K562 (cell line): ENCODE measurements around the gene GAMT. TPM values are rescaled to one million over a fixed set of nuclear protein-coding genes. Genes with fewer than 3 reads are reported as not detected.

Experiments used
- ATAC-seq: fragments of 200-7000 bp; cut with Tn5 transposase; 3 replicates; pipeline ENCODE4 v1.9.1; 2020; ENCODE audit warnings: moderate library complexity
- BruUV-seq: library from RNA; stranded (reverse); fragments of 400-500 nt; replicated peaks from 2 replicates; lab custom pipeline; 2021; lab: Mats Ljungman, UMichigan
- CTCF ChIA-PET: fragments of 300-600 bp; formaldehyde crosslinking; extraction: SDS; loops from one replicate; lab custom pipeline; 2021; ENCODE audit warnings: low intra/inter-chr PET ratio; lab: Yijun Ruan, JAX
- POLR2A ChIA-PET: fragments of 300-600, 350-650 bp; sonication (Branson Sonifier 250); formaldehyde crosslinking; extraction: SDS; loops from one replicate; lab custom pipeline; 2021; ENCODE audit warnings: antibody characterized with exemption, inconsistent platforms; lab: Yijun Ruan, JAX
- DNase-seq, 4 experiments: peaks; one replicate each; pipeline versions ENCODE4 v3.0.0 to v3.0.0-alpha.2; 2011 to 2018; ENCODE audit warnings: low spot score in 3 of 4, mixed read lengths in 3 of 4; ENCODE audit errors: extremely low read depth in 1 of 4
- FAIRE-seq: peaks from 2 replicates; lab custom pipeline; 2011; peaks lifted over from hg19 to GRCh38; lab: Jason Lieb, UNC
- H2AFZ ChIP-seq: 2 replicates; pipeline ENCODE4 v1.6.0; 2011; ENCODE audit warnings: low read depth, low read length, control low read depth, inconsistent platforms
- H3K27ac ChIP-seq: fragments of 200-600 bp; 3 replicates; pipeline ENCODE4 v1.8.0; 2011; ENCODE audit warnings: low read depth, mild to moderate bottlenecking, control low read depth, inconsistent platforms, low read length, moderate library complexity, mixed read lengths; ENCODE audit errors: extremely low read depth
- H3K27me3 ChIP-seq, 2 experiments: fragments of 300-600 bp in 1 of 2; 2 replicates in 1 of 2; 3 replicates in 1 of 2; pipeline versions ENCODE4 v1.6.0 to v1.8.0; 2011; ENCODE audit warnings: inconsistent platforms in 2 of 2, low read length in 2 of 2, mild to moderate bottlenecking in 1 of 2, mixed read lengths in 1 of 2, moderate library complexity in 1 of 2; ENCODE audit not compliant: control insufficient read depth in 2 of 2, insufficient read depth in 2 of 2
- H3K36me3 ChIP-seq: fragments of 300-600 bp; 3 replicates; pipeline ENCODE4 v1.8.0; 2011; ENCODE audit warnings: mild to moderate bottlenecking, low read length, inconsistent platforms; ENCODE audit not compliant: control insufficient read depth, insufficient read depth
- H3K4me1 ChIP-seq, 2 experiments: fragments of 200-600 bp in 1 of 2; replicated peaks in 1 of 2; 2 replicates in 1 of 2; 3 replicates in 1 of 2; pipeline versions ENCODE4 v1.5.1 to v1.8.0; 2011; ENCODE audit warnings: inconsistent platforms in 2 of 2, low read length in 2 of 2, mild to moderate bottlenecking in 1 of 2, mixed read lengths in 1 of 2, moderate library complexity in 1 of 2; ENCODE audit not compliant: control insufficient read depth in 2 of 2, insufficient read depth in 2 of 2
- H3K4me2 ChIP-seq: 2 replicates; pipeline ENCODE4 v1.6.1; 2011; ENCODE audit warnings: low read length, control low read depth, inconsistent platforms, mixed read lengths; ENCODE audit not compliant: insufficient read depth
- H3K4me3 ChIP-seq: fragments of 200-600 bp; sonication (generic), shearing (Covaris generic); 2 replicates; pipeline ENCODE4 v1.5.1; 2016; ENCODE audit warnings: control low read depth, inconsistent platforms
- H3K79me2 ChIP-seq: fragments of 200-600 bp; 3 replicates; pipeline ENCODE4 v1.8.0; 2011; ENCODE audit warnings: low read length, inconsistent platforms; ENCODE audit not compliant: control insufficient read depth, insufficient read depth
- H3K9ac ChIP-seq, 2 experiments: 2 replicates each; pipeline versions ENCODE4 v1.6.0 to v1.6.1; 2011; ENCODE audit warnings: low read depth in 2 of 2, low read length in 2 of 2, control low read depth in 1 of 2, inconsistent platforms in 1 of 2, mild to moderate bottlenecking in 1 of 2, mixed read lengths in 1 of 2; ENCODE audit not compliant: insufficient read depth in 1 of 2
- H3K9me1 ChIP-seq: one replicate; pipeline ENCODE4 v1.6.0; 2011; ENCODE audit warnings: inconsistent platforms, mild to moderate bottlenecking, low read length, moderate library complexity; ENCODE audit not compliant: control insufficient read depth, insufficient read depth
- H3K9me3 ChIP-seq: replicated peaks from 2 replicates; pipeline ENCODE4 v1.5.1; 2011; ENCODE audit warnings: low read depth, low read length, inconsistent platforms; ENCODE audit not compliant: control insufficient read depth, insufficient read depth
- H4K20me1 ChIP-seq: replicated peaks from 2 replicates; pipeline ENCODE4 v1.6.1; 2011; ENCODE audit warnings: low read length, inconsistent platforms, mixed read lengths; ENCODE audit not compliant: control insufficient read depth, insufficient read depth
- ASH1L ChIP-seq: fragments of 450-650 bp; IDR thresholded peaks from 2 replicates; pipeline ENCODE4 v1.6.1; 2018; ENCODE audit warnings: borderline replicate concordance, mild to moderate bottlenecking, low read depth; ENCODE audit not compliant: partially characterized antibody
- ATF1 ChIP-seq, 2 experiments: fragments of 450-650 bp in 1 of 2; IDR thresholded peaks; 2 replicates each; pipeline ENCODE4 v1.6.1; 2016; ENCODE audit warnings: missing compliant biosample characterization in 1 of 2, missing genetic modification characterization in 1 of 2
- ATF3 ChIP-seq, 2 experiments: fragments of 450-650 bp in 1 of 2; sonication (generic) in 1 of 2; formaldehyde crosslinking in 1 of 2; IDR thresholded peaks in 1 of 2; conservative IDR thresholded peaks in 1 of 2; 2 replicates each; pipeline versions ENCODE4 v1.6.1 to v1.8.1; 2016 to 2023; ENCODE audit warnings: mild to moderate bottlenecking in 2 of 2, moderate library complexity in 2 of 2, inconsistent platforms in 1 of 2, missing genetic modification reagents in 1 of 2
- CBFB ChIP-seq: sonication (generic); formaldehyde crosslinking; IDR thresholded peaks from 2 replicates; pipeline ENCODE4 v1.4.0; 2020; ENCODE audit warnings: mild to moderate bottlenecking, missing genetic modification reagents
- CEBPG ChIP-seq, 3 experiments: fragments of 200-800 bp in 1 of 3; sonication (Bioruptor generic) in 1 of 3; sonication (generic) in 1 of 3; formaldehyde crosslinking in 1 of 3; IDR thresholded peaks in 2 of 3; conservative IDR thresholded peaks in 1 of 3; 2 replicates each; pipeline versions ENCODE4 v1.6.1 to v1.8.0; 2016 to 2022; ENCODE audit warnings: missing compliant biosample characterization in 2 of 3, missing genetic modification characterization in 2 of 3, mild to moderate bottlenecking in 1 of 3, missing genetic modification reagents in 1 of 3
- ETV6 ChIP-seq, 3 experiments: fragments of 150-350 bp in 1 of 3; sonication (generic) in 1 of 3; formaldehyde crosslinking in 1 of 3; IDR thresholded peaks; 2 replicates each; pipeline versions ENCODE4 v1.6.1 to v1.8.0; 2014 to 2022; ENCODE audit warnings: borderline replicate concordance in 2 of 3, low read depth in 2 of 3, antibody characterized with exemption in 1 of 3, low read length in 1 of 3, mild to moderate bottlenecking in 1 of 3, missing genetic modification reagents in 1 of 3
- HNRNPK ChIP-seq: fragments of 200-400 bp; formaldehyde crosslinking; IDR thresholded peaks from one replicate; pipeline ENCODE4 v1.6.1; 2018; ENCODE audit warnings: mild to moderate bottlenecking, low read depth, low read length; ENCODE audit not compliant: poor library complexity, severe bottlenecking
- KDM1A ChIP-seq, 2 experiments: fragments of 450-650 bp; IDR thresholded peaks; 2 replicates each; pipeline ENCODE4 v1.6.1; 2016; ENCODE audit warnings: mild to moderate bottlenecking in 2 of 2
- MAX ChIP-seq: sonication (generic); formaldehyde crosslinking; IDR thresholded peaks from 2 replicates; pipeline ENCODE4 v1.9.0; 2022; ENCODE audit warnings: mild to moderate bottlenecking, missing genetic modification reagents
- MXI1 ChIP-seq: IDR thresholded peaks from 2 replicates; pipeline ENCODE4 v1.6.1; 2011; ENCODE audit warnings: low read depth, mild to moderate bottlenecking, improper control_type of control experiment, low read length
- RBM22 ChIP-seq: fragments of 200-400 bp; formaldehyde crosslinking; IDR thresholded peaks from 2 replicates; pipeline ENCODE4 v1.6.1; 2018; ENCODE audit warnings: low read length, low read depth; ENCODE audit not compliant: poor library complexity, severe bottlenecking
- RBM39 ChIP-seq: fragments of 200-400 bp; formaldehyde crosslinking; optimal IDR thresholded peaks from 2 replicates; pipeline ENCODE3; 2018; ENCODE audit warnings: low read depth, low read length
- SREBF2 ChIP-seq: sonication (generic); formaldehyde crosslinking; IDR thresholded peaks from 2 replicates; pipeline ENCODE4 v1.4.0; 2020; ENCODE audit warnings: mild to moderate bottlenecking, missing genetic modification reagents
- XRCC4 ChIP-seq: IDR thresholded peaks from one replicate; pipeline ENCODE4 v1.6.1; 2011; ENCODE audit not compliant: insufficient read depth, insufficient read length; ENCODE audit errors: extremely low read depth
- ZBTB7A ChIP-seq: IDR thresholded peaks from 2 replicates; pipeline ENCODE4 v1.6.1; 2011; ENCODE audit warnings: low read depth, mild to moderate bottlenecking, low read length, moderate library complexity, borderline replicate concordance; ENCODE audit not compliant: control insufficient read depth
- ZEB2 ChIP-seq: fragments of 450-650 bp; IDR thresholded peaks from 2 replicates; pipeline ENCODE4 v1.6.1; 2016
- ZNF79 ChIP-seq: fragments of 250-450 bp; sonication (Bioruptor Pico); IDR thresholded peaks from 2 replicates; pipeline ENCODE4 v1.4.0; 2020; ENCODE audit warnings: low read depth, mild to moderate bottlenecking, moderate library complexity
- WGBS: fragments of 100-300 bp; shearing (Covaris generic); methylation state at CpG from one replicate; pipeline ENCODE4 v1.1.6; 2016; ENCODE audit warnings: low coverage, mixed read lengths; ENCODE audit not compliant: insufficient coverage; ENCODE audit errors: missing lambda C conversion rate; 5-methylcytosine and 5-hydroxymethylcytosine counted together
- in situ Hi-C: fragments of 300-500 bp; cut with MboI; formaldehyde crosslinking; loops from 4 replicates; pipeline ENCODE4 v1.15.0; 2018; ENCODE audit warnings: inconsistent platforms, mixed read lengths
- intact Hi-C: fragments of 100-400 bp; cut with micrococcal nuclease; formaldehyde crosslinking; loops from 2 replicates; pipeline ENCODE4 v1.14.2; 2022
- polyA plus RNA-seq, 8 experiments: library from polyadenylated mRNA; depleted of rRNA in 4 of 8; stranded (reverse) in 5 of 8; unstranded in 3 of 8; fragments of >200 nt; fragmentation: Nextera tagmentation in 2 of 8; fragmentation: Illumina TruSeq in 1 of 8; extraction: Ambion mirVana in 2 of 8; extraction: Trizol in 1 of 8; gene quantifications; 2 replicates each; pipeline versions ENCODE4 v1.2.1 to v1.2.3, GENCODE V29; 2011 to 2014; ENCODE audit warnings: inconsistent platforms in 1 of 8, missing spikeins in 1 of 8
- total RNA-seq, 7 experiments: library from RNA; depleted of rRNA in 6 of 7; stranded (reverse); fragments of >200 nt in 6 of 7; fragmentation: Illumina TruSeq in 2 of 7; extraction: Trizol in 2 of 7; gene quantifications; 2 replicates each; pipeline versions ENCODE4 v1.2.1 to v1.2.3, GENCODE V29; 2011 to 2021; ENCODE audit warnings: low replicate concordance in 1 of 7

GAMT gene
- total and polyA plus RNA-seq, 9 of the 15 experiments (the other 6 are each of a cell fraction or from before 2014, with no cell fraction given) = 1.3 to 35.3 (median 27.2) TPM

- CTCF ChIA-PET = interaction anchor here (0.5 to 0.6 kb wide), 2 partner anchors 468 to 488 kb away, joined by 3 to 6 read pairs; no protein-coding TSS in a partner anchor
- intact Hi-C loops = loop anchor here (10.0 kb wide), 1 partner anchor 175 kb away; the partner anchor contains the start of gene FAM174C
- no TSS peak for BruUV-seq
- TF ChIP-seq KDM1A (IDR thresholded peaks at IDR 0.05) (peak; percentile 76 to 87), MXI1 (0 out of 2 replicates have a peak, but pooled peaks have one; percentile 44), ZNF79 (CRISPR knock-in tag) (no peak), ZEB2 (no peak), ZBTB7A (peak; percentile 59; the same call in 1 of the 2 replicates), ATF1 (CRISPR knock-in tag; IDR thresholded peaks at IDR 0.05) (no peak), ATF1 (tag; IDR thresholded peaks at IDR 0.05) (0 out of 2 replicates have a peak, but pooled peaks have one; percentile 32), RBM22 (peak; percentile 47), ASH1L (peak; percentile 23), HNRNPK (no peak), XRCC4 (no peak), CBFB (no peak), MAX (no peak), ETV6 (IDR thresholded peaks at IDR 0.05; ENCODE audit: borderline replicate concordance in 1 of 2, low read depth in 2 of 2, low read length in 1 of 2) (no peak), ETV6 (CRISPR knock-in tag; IDR thresholded peaks at IDR 0.05; ENCODE audit: borderline replicate concordance) (no peak), ATF3 (IDR thresholded peaks at IDR 0.05) (peak; percentile 71), ATF3 (CRISPR knock-in tag; conservative IDR thresholded peaks at IDR 0.05) (no peak), SREBF2 (CRISPR knock-in tag) (no peak), RBM39 (no peak), CEBPG (CRISPR knock-in tag; IDR thresholded peaks at IDR 0.05) (peak; percentile 82; the same call in 1 of the 2 replicates), CEBPG (tag; conservative IDR thresholded peaks at IDR 0.05 in 1 of 2, IDR thresholded peaks at IDR 0.05 in 1 of 2) (peak in 1 of 2 experiments; percentile 61; a peak in 2 of 4 replicates)
These were observed 48.4 kb upstream of the GAMT start, which contains the start of gene APC2 for GRCh38 chr19:1449467-1450442. Gene APC2, plus strand, starts transcription at chr19:1450121. Its CDS starts 2,881 bp downstream, at chr19:1453002.

More at GRCh38 chr19:1449467-1450442, 48.4 kb upstream of the GAMT start, which contains the start of gene APC2:
- H4K20me1 ChIP-seq = peaks cover 17% of the 10 kb centered on the region; the same call in 1 of the 2 replicates
- H3K36me3 ChIP-seq = no peaks in the 10 kb centered on the region
- FAIRE-seq (no peak), ATAC-seq (peak; percentile 53), DNase-seq (peak; percentile 69 to 96 (median 94))
- H3K9me3 ChIP-seq = no peaks in the 10 kb centered on the region
- H2AFZ ChIP-seq = no peak within 1 kb of the TSS
- H3K9me1 ChIP-seq = no peaks in the 10 kb centered on the region
- POLR2A ChIA-PET = interaction anchor here (1.2 to 1.5 kb wide), 2 partner anchors 10 to 180 kb away, joined by 3 to 5 read pairs; partner anchors contain the start of gene CIRBP
- in situ Hi-C loops = no loop called here
- H3K9ac ChIP-seq = no peak within 1 kb of the TSS
- peaks cover 0 to 12% of the 10 kb centered on the region in 2 experiments; a peak in 1 of 5 replicates for H3K27me3 ChIP-seq
- H3K27ac ChIP-seq = no peak within 1 kb of the TSS
- H3K4me3 ChIP-seq = no peak within 1 kb of the TSS
- H3K4me1 ChIP-seq = peaks cover 0 to 74% of the 10 kb centered on the region in 2 experiments; a peak in 4 of 5 replicates
- WGBS = 3% methylated on average over 44 of the region's 74 CpGs
- no peaks in the 10 kb centered on the region for H3K79me2 ChIP-seq
- H3K4me2 ChIP-seq = no peak within 1 kb of the TSS
